Measurements from ENCODE around the gene PRKCD.
"Not testable (repeated sequence)": the region's sequence is repeated elsewhere in the genome, so short reads cannot be mapped to it uniquely, and the experiment has no call there.

The PRKCD gene

GRCh38 chr3:53140847-53141845, 19.9 kb upstream of the PRKCD start:
- no peak for DNase-seq

- DNase-seq: no peak
Measured at GRCh38 chr3:53142986-53143385, 18.0 kb upstream of the PRKCD start.

- DNase-seq: no peak
Measured at GRCh38 chr3:53144446-53144845, 16.6 kb upstream of the PRKCD start.

- no peak for DNase-seq
Measured at GRCh38 chr3:53144862-53145712, 15.9 kb upstream of the PRKCD start.

GRCh38 chr3:53145713-53146080, 15.3 kb upstream of the PRKCD start:
- DNase-seq: no peak

- no peak for DNase-seq
Measured at GRCh38 chr3:53146319-53146891, 14.6 kb upstream of the PRKCD start.

GRCh38 chr3:53147151-53147902, 13.7 kb upstream of the PRKCD start:
- DNase-seq: no peak

GRCh38 chr3:53147903-53148400, 13.1 kb upstream of the PRKCD start:
- DNase-seq: no peak

- no peak for DNase-seq
Measured at GRCh38 chr3:53149006-53149690, 11.9 kb upstream of the PRKCD start.

- DNase-seq: no peak
Measured at GRCh38 chr3:53149699-53150098, 11.3 kb upstream of the PRKCD start.

- DNase-seq: no peak
Measured at GRCh38 chr3:53150247-53151085, 10.5 kb upstream of the PRKCD start.

GRCh38 chr3:53151086-53151438, 9.9 kb upstream of the PRKCD start:
- DNase-seq: not testable (repeated sequence)

- no peak for DNase-seq
Measured at GRCh38 chr3:53151465-53151864, 9.5 kb upstream of the PRKCD start.

- DNase-seq: no peak
Measured at GRCh38 chr3:53151870-53152660, 8.9 kb upstream of the PRKCD start.

GRCh38 chr3:53153264-53153823, 7.7 kb upstream of the PRKCD start:
- DNase-seq: no peak

GRCh38 chr3:53153980-53154379, 7.0 kb upstream of the PRKCD start:
- no peak for DNase-seq

GRCh38 chr3:53154881-53155285, 6.1 kb upstream of the PRKCD start:
- DNase-seq: no peak

GRCh38 chr3:53155760-53156159, 5.2 kb upstream of the PRKCD start:
- no peak for DNase-seq

GRCh38 chr3:53156368-53156834, 4.6 kb upstream of the PRKCD start:
- no peak for DNase-seq
